Subcutaneous adipose tissue (tissue), 4 donors: ENCODE data around the gene NT5C1A. TPM values are rescaled to one million over a fixed set of nuclear protein-coding genes. Genes with fewer than 3 reads are reported as not detected.

Experiments used
- CTCF ChIP-seq: fragments of 450-650 bp; IDR thresholded peaks from one replicate; pipeline ENCODE4 v1.5.1; 2016; ENCODE audit warnings: low read depth, mild to moderate bottlenecking, control low read depth, antibody characterized with exemption, moderate library complexity
- total RNA-seq, 4 donors: library from RNA; depleted of rRNA; stranded (reverse); fragments of >200 nt; gene quantifications; one replicate each; pipeline ENCODE4 v1.1.0, GENCODE V29; 2016

The NT5C1A gene
- not detected for total RNA-seq

- no peak for TF ChIP-seq CTCF
Observed at GRCh38 chr1:39671793-39672550, at the start of gene NT5C1A. Gene NT5C1A, minus strand, starts transcription at chr1:39672107. Its CDS starts 69 bp downstream, at chr1:39672038.

GRCh38 chr1:39721664-39722063 is 49.8 kb upstream of the NT5C1A start:
- no peak for TF ChIP-seq CTCF

- TF ChIP-seq CTCF: no peak
Observed at GRCh38 chr1:39720094-39720999, 48.4 kb upstream of the NT5C1A start.

- no peak for TF ChIP-seq CTCF
Observed at GRCh38 chr1:39717809-39718208, 45.9 kb upstream of the NT5C1A start.

GRCh38 chr1:39713557-39713956 is 41.6 kb upstream of the NT5C1A start:
- TF ChIP-seq CTCF: no peak

GRCh38 chr1:39711966-39712340 is 40.0 kb upstream of the NT5C1A start:
- no peak for TF ChIP-seq CTCF

GRCh38 chr1:39711104-39711965 is 39.4 kb upstream of the NT5C1A start:
- TF ChIP-seq CTCF: no peak
